ENCODE data around the gene AGPAT2. TPM values are rescaled to one million over a fixed set of nuclear protein-coding genes. Genes with fewer than 3 reads are reported as not detected.
"Not testable (repeated sequence)": the region's sequence is repeated elsewhere in the genome, so short reads cannot be mapped to it uniquely, and the experiment has no call there.

The AGPAT2 gene
- total and polyA plus RNA-seq, 9 donors: 11.3 to 22.2 (median 14.5) TPM

GRCh38 chr9:136712690-136713544 is 25.7 kb upstream of the AGPAT2 start:
- DNase-seq: no peak
- Histone ChIP-seq H3K36me3 (ENCODE audit: control insufficient read depth, insufficient read depth, low read length) (peaks cover 3% of the 10 kb centered on the region), H3K4me3 (ENCODE audit: low read length) (peak overlapping the region; percentile 42), H3K4me1 (ENCODE audit: control insufficient read depth, insufficient read depth, low read length) (peaks cover 32% of the 10 kb centered on the region), H3K27ac (ENCODE audit: low read length) (peak overlapping the region; percentile 26), H3K9me3 (replicated peaks; ENCODE audit: control insufficient read depth, low read depth, low read length) (no peaks in the 10 kb centered on the region), H3K27me3 (ENCODE audit: control insufficient read depth, insufficient read depth, low read length) (peaks cover 3% of the 10 kb centered on the region)
- 3% methylated on average over 36 of the region's 56 CpGs for WGBS (ENCODE audit: insufficient coverage)

DNA sequence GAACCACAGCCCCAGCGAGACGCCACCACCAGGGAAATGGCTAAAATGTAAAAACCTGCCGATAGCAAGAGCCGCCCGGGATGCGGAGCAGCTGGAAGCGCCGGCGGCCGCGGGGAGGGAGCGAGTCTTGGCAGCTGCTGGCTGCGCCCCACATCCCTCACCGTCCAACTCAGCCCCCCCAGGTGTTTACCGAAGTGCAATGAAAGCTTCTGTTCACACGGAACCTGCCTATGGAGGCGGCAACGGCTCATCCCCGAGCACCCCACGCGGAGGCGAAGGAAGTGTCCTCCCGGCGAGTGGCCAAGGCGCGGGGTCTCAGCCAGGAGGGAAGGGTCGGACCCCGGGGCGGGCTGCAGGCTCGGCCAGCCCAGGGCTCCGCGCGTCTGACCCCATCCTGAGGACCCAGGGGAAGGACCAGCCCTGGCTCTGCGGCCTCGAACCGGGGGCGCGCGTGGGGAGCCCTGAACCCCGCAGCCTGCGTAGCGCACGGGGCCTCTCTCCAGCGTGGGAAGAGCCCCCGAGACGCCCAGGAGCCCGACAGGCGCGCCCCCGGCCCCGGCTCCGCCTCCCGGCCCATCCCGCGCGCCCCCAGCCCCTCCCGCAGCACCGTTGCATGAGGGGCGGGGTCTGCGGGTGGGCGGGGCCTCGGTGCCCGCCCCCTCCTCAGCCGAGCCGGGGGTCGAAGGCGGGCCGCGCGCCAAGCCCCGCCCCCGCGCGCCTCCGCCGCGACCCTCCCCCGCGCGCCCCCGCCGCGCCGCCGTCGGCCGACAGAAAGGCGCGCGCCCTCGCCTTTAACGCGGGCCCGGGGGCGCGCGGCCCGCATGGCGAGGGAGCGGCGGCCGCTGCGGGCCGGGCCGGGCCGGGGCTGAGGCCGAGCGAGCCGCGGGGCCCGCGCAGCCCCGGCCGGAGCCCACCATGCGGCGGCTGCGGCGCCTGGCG is 24.8 kb upstream of the AGPAT2 start, which contains the start of gene DIPK1B:
Gene DIPK1B (plus strand): TSS at position 822 of the 939 bp plus-strand sequence. CDS start 94 bp downstream, at position 916.
- DNase-seq: peak; percentile 67
- peaks cover 3% of the 10 kb centered on the region for H3K36me3 ChIP-seq (ENCODE audit: control insufficient read depth, insufficient read depth, low read length)
- under 1% methylated on average over 119 of the region's 119 CpGs for WGBS (ENCODE audit: insufficient coverage)
- peak within 1 kb of the TSS; percentile 42 for H3K4me3 ChIP-seq (ENCODE audit: low read length)
- peaks cover 32% of the 10 kb centered on the region for H3K4me1 ChIP-seq (ENCODE audit: control insufficient read depth, insufficient read depth, low read length)
- H3K27ac ChIP-seq (ENCODE audit: low read length): peak within 1 kb of the TSS; percentile 26
- H3K27me3 ChIP-seq (ENCODE audit: control insufficient read depth, insufficient read depth, low read length): peaks cover 3% of the 10 kb centered on the region
- no peaks in the 10 kb centered on the region for H3K9me3 ChIP-seq (replicated peaks; ENCODE audit: control insufficient read depth, low read depth, low read length)

DNA sequence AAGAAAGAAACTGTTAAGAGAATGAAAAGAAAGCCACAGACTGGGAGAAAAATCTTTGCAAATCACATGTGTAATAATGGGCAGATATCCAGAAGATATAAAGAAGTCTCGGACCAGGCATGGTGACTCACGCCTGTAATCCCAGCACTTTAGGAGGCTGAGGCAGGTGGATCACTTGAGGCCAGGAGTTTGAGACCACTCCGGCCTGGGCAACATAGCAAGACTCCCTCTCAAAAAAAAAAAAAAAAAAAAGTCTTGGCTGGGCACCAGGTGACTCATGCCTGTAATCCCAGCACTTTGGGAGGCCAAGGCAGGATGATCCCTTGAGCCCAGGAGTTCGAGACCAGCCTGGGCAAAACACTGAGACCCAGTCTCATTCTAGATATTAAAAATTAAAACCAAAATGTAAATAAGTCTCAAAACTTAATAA is 24.0 kb upstream of the AGPAT2 start:
- H3K9me3 ChIP-seq (replicated peaks; ENCODE audit: control insufficient read depth, low read depth, low read length); H3K27ac ChIP-seq (ENCODE audit: low read length); H3K27me3 ChIP-seq (ENCODE audit: control insufficient read depth, insufficient read depth, low read length); H3K36me3 ChIP-seq (ENCODE audit: control insufficient read depth, insufficient read depth, low read length); H3K4me3 ChIP-seq (ENCODE audit: low read length): not testable (repeated sequence)
- H3K4me1 ChIP-seq (ENCODE audit: control insufficient read depth, insufficient read depth, low read length): peaks cover 32% of the 10 kb centered on the region
- DNase-seq: peak; percentile 64
- no CpG with 5 or more reads among the region's 4 CpGs for WGBS (ENCODE audit: insufficient coverage)

- peaks cover 3% of the 10 kb centered on the region for H3K36me3 ChIP-seq (ENCODE audit: control insufficient read depth, insufficient read depth, low read length)
- H3K4me1 ChIP-seq (ENCODE audit: control insufficient read depth, insufficient read depth, low read length): peaks cover 32% of the 10 kb centered on the region
- no peak overlapping the region for H3K27ac ChIP-seq (ENCODE audit: low read length)
- H3K4me3 ChIP-seq (ENCODE audit: low read length): no peak overlapping the region
- no peak for DNase-seq
- peaks cover 3% of the 10 kb centered on the region for H3K27me3 ChIP-seq (ENCODE audit: control insufficient read depth, insufficient read depth, low read length)
- WGBS (ENCODE audit: insufficient coverage): 82% methylated on average over 4 of the region's 7 CpGs
- H3K9me3 ChIP-seq (replicated peaks; ENCODE audit: control insufficient read depth, low read depth, low read length): no peaks in the 10 kb centered on the region
These were observed 23.3 kb upstream of the AGPAT2 start for GRCh38 chr9:136710543-136710942.

GRCh38 chr9:136709454-136710109 is 22.3 kb upstream of the AGPAT2 start:
- H3K4me3 ChIP-seq (ENCODE audit: low read length): no peak overlapping the region
- peaks cover 25% of the 10 kb centered on the region for H3K4me1 ChIP-seq (ENCODE audit: control insufficient read depth, insufficient read depth, low read length)
- H3K27ac ChIP-seq (ENCODE audit: low read length): no peak overlapping the region
- H3K9me3 ChIP-seq (replicated peaks; ENCODE audit: control insufficient read depth, low read depth, low read length): no peaks in the 10 kb centered on the region
- H3K36me3 ChIP-seq (ENCODE audit: control insufficient read depth, insufficient read depth, low read length): peaks cover under 1% of the 10 kb centered on the region
- WGBS (ENCODE audit: insufficient coverage): 87% methylated on average over 21 of the region's 24 CpGs
- peak; percentile 10 for DNase-seq
- H3K27me3 ChIP-seq (ENCODE audit: control insufficient read depth, insufficient read depth, low read length): peaks cover 3% of the 10 kb centered on the region

DNA sequence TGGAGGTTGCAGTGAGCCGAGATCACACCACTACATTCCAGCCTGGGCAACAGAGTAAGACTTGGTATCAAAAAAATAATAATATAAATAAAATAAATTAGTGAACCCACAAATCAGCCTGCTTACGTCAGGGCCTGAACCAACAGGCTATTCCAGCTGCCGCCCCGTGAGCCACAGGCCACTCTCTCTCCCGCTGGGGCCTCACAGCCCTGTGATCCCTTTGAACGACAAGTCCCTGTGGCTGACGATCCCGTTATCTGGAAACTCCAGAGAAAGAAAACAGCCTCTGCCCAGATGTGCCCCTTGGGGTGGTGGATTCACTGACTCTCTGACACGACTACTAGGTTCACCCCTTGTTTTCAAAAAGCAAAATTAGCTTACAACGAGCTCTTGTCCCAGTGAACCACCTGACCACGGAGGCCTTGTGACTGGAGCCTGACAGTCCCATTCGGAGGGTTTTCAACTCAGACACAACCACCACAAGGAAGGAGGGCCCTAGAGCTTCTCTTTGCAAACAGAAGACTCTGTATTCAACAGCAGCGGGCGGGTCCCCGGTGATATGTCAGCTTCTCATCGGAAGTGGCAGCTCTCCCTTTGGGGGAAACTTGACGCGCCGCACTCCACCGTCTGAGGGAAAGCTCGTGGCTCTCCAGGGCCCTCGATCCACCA is 20.7 kb upstream of the AGPAT2 start:
- WGBS (ENCODE audit: insufficient coverage): 66% methylated on average over 20 of the region's 22 CpGs

DNA sequence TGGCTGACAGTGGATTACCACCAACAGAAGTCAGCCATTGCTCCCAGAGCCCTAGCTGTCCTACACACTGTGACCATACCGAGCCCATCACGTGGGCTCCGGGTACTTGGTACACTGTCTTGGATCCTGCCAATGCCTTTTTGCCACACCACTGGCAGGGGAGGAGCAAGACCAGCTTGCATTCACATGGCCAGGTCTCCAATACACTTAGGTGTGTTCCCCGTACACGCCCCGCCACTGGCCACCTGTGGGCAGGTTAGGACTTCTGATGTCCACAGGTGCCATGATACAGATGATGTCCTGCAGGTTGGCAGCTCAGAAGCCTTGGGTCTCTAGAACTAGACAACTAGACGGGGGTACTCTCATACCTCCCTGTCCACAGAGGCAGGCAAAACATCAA is 19.8 kb upstream of the AGPAT2 start:
- Histone ChIP-seq H3K27ac (ENCODE audit: low read length) (no peak overlapping the region), H3K9me3 (replicated peaks; ENCODE audit: control insufficient read depth, low read depth, low read length) (no peaks in the 10 kb centered on the region), H3K4me1 (ENCODE audit: control insufficient read depth, insufficient read depth, low read length) (peaks cover 7% of the 10 kb centered on the region), H3K4me3 (ENCODE audit: low read length) (no peak overlapping the region), H3K27me3 (ENCODE audit: control insufficient read depth, insufficient read depth, low read length) (peaks cover 5% of the 10 kb centered on the region), H3K36me3 (ENCODE audit: control insufficient read depth, insufficient read depth, low read length) (no peaks in the 10 kb centered on the region)
- DNase-seq: no peak
- WGBS (ENCODE audit: insufficient coverage): 91% methylated on average over 6 of the region's 7 CpGs

More for the DNA sequence above, 20.7 kb upstream of the AGPAT2 start:
- no peaks in the 10 kb centered on the region for H3K36me3 ChIP-seq (ENCODE audit: control insufficient read depth, insufficient read depth, low read length)
- no peak for DNase-seq
- peaks cover 3% of the 10 kb centered on the region for H3K27me3 ChIP-seq (ENCODE audit: control insufficient read depth, insufficient read depth, low read length)
- H3K27ac ChIP-seq (ENCODE audit: low read length): no peak overlapping the region
- H3K4me3 ChIP-seq (ENCODE audit: low read length): no peak overlapping the region
- H3K9me3 ChIP-seq (replicated peaks; ENCODE audit: control insufficient read depth, low read depth, low read length): no peaks in the 10 kb centered on the region
- H3K4me1 ChIP-seq (ENCODE audit: control insufficient read depth, insufficient read depth, low read length): peaks cover 9% of the 10 kb centered on the region

DNA sequence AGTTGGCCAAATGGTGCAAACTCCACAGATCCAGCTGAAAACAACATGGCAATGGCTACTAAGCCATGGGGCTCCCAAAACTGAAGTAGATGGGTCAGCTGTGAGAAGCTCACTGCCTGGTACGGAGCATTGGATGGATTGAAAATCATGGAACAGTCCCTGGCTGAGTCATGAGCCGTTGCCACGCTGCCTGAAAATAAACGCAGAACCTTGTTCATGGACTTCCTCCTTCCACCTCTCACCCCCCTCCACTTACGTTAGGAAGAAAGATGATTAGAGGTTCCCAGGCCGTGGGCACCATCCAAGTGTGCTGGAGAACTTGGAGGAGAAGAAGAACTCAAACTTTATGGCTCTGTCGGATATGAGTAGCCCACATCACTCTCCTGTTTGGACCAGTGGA is 18.3 kb upstream of the AGPAT2 start:
- H3K36me3 ChIP-seq (ENCODE audit: control insufficient read depth, insufficient read depth, low read length): no peaks in the 10 kb centered on the region
- 60% methylated on average over 2 of the region's 7 CpGs for WGBS (ENCODE audit: insufficient coverage)
- H3K27me3 ChIP-seq (ENCODE audit: control insufficient read depth, insufficient read depth, low read length): peaks cover 14% of the 10 kb centered on the region
- H3K4me1 ChIP-seq (ENCODE audit: control insufficient read depth, insufficient read depth, low read length): peaks cover 10% of the 10 kb centered on the region
- H3K9me3 ChIP-seq (replicated peaks; ENCODE audit: control insufficient read depth, low read depth, low read length): no peaks in the 10 kb centered on the region
- no peak overlapping the region for H3K4me3 ChIP-seq (ENCODE audit: low read length)
- DNase-seq: no peak
- H3K27ac ChIP-seq (ENCODE audit: low read length): no peak overlapping the region

DNA sequence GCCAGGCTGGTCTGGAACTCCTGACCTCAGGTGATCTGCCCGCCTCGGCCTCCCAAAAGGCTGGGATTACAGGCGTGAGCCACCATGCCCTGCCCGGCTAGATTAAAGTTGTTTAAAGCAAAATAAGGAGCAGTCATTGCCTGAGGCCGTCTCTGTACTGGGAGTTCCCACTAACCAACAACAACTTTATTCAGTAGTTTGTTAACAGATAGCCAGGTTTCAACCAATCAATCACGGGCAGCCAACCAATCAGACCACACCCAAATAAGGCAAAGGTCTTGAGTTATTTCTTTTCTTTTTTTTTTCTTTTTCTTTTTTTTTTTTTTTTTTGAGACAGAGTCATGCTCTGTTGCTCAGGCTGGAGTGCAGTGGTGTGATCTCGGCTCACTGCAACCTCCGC is 17.5 kb upstream of the AGPAT2 start:
- not testable (repeated sequence) for H3K9me3 ChIP-seq (replicated peaks; ENCODE audit: control insufficient read depth, low read depth, low read length); H3K27ac ChIP-seq (ENCODE audit: low read length); H3K4me3 ChIP-seq (ENCODE audit: low read length); DNase-seq; H3K36me3 ChIP-seq (ENCODE audit: control insufficient read depth, insufficient read depth, low read length)
- peaks cover 13% of the 10 kb centered on the region for H3K4me1 ChIP-seq (ENCODE audit: control insufficient read depth, insufficient read depth, low read length)
- 93% methylated on average over 5 of the region's 8 CpGs for WGBS (ENCODE audit: insufficient coverage)
- H3K27me3 ChIP-seq (ENCODE audit: control insufficient read depth, insufficient read depth, low read length): peaks cover 21% of the 10 kb centered on the region

All from muscle of leg (tissue), 11 donors.